Measurements from ENCODE around the gene HIBCH.

Gene HIBCH

GRCh38 chr2:190199109-190199508 lies 120.5 kb downstream of the HIBCH start:
- DNase-seq (ENCODE audit: insufficient read length, low spot score): no peak
- no peak for FAIRE-seq

GRCh38 chr2:190197143-190197720 lies 122.4 kb downstream of the HIBCH start:
- DNase-seq (ENCODE audit: insufficient read length, low spot score) (no peak), FAIRE-seq (no peak)

- no peak for FAIRE-seq
- no peak for DNase-seq (ENCODE audit: insufficient read length, low spot score)
Measured at GRCh38 chr2:190190507-190191162, 129.0 kb downstream of the HIBCH start.

DNA sequence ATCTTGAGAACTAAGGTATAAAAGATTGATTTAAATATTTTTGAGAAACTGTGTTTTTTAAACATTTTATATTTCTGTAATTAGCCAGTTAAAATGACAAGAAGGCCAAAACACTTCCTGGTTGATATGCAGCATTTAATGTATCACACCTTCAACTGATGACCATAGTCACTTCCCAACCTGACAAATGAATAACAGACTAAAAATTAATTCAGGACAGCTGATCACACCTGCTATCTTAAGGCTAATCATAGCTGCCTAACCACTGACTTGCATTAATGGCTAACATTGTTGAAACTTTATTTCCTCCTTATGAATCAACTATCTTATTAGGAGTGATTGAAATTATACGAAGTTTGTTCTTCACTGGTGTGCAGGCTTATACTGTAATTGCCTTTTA lies 131.3 kb downstream of the HIBCH start:
- peak; percentile 33 for FAIRE-seq
- no peak for DNase-seq (ENCODE audit: insufficient read length, low spot score)

- no peak for FAIRE-seq
- no peak for DNase-seq (ENCODE audit: insufficient read length, low spot score)
Measured at GRCh38 chr2:190186238-190186637, 133.4 kb downstream of the HIBCH start.

- DNase-seq (ENCODE audit: insufficient read length, low spot score): no peak
- no peak for FAIRE-seq
Measured at GRCh38 chr2:190185380-190185779, 134.2 kb downstream of the HIBCH start.

- DNase-seq (ENCODE audit: insufficient read length, low spot score): no peak
- no peak for FAIRE-seq
Measured at GRCh38 chr2:190184460-190184859, 135.2 kb downstream of the HIBCH start.

DNA sequence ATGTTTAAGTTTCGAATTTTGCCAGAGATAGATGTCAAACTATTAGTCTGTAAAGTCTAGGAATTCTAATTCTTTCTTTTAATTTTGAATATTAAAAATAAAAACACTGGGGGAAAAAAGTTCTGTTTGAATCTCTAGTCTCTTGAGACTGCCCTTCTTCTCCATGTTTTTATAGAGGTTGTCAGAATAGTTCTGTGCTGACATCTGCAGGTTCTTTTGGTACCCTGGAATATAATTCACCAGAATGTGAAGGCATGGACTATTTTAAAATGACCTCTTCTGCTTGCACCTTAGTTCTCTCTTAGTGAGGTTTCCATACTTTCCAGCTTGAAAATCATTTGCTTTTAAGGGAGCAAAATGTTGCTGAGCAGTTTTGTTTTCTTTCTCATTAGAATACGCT lies 136.1 kb downstream of the HIBCH start:
- FAIRE-seq (no peak), DNase-seq (ENCODE audit: insufficient read length, low spot score) (no peak)

- DNase-seq (ENCODE audit: insufficient read length, low spot score) (no peak), FAIRE-seq (peak; percentile 89)
Measured at GRCh38 chr2:190182071-190182524, 137.5 kb downstream of the HIBCH start.

DNA sequence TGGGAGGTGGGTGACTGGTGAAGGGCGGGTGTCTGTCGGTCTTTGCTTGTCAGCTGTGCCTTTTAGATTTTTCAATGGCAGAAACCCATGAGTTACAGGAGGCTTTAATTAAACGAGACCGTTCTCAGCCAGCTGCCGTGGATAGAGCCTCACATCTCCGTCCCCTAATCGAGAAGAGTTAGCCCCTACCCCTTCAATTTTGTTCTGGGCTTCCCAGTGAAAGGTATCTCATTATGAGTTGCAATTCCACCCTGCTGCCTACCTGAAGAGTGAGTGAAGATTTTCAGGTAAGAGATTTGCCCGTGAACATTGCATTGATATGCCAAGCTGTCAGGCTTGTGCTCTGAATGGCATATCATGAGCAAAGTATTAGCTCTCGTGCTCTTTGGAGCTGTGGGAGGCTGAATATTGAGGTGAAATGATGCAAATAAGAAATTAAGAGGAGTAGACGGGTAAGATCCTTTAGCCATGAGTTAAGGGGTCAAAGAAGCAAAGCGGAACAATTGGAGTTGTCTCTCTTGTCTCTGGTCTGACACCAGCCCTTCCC lies 138.4 kb downstream of the HIBCH start:
- FAIRE-seq: no peak
- no peak for DNase-seq (ENCODE audit: insufficient read length, low spot score)

- DNase-seq (ENCODE audit: insufficient read length, low spot score) (peak; percentile 68), FAIRE-seq (no peak)
Measured at GRCh38 chr2:190180313-190181122, 139.1 kb downstream of the HIBCH start.

DNA sequence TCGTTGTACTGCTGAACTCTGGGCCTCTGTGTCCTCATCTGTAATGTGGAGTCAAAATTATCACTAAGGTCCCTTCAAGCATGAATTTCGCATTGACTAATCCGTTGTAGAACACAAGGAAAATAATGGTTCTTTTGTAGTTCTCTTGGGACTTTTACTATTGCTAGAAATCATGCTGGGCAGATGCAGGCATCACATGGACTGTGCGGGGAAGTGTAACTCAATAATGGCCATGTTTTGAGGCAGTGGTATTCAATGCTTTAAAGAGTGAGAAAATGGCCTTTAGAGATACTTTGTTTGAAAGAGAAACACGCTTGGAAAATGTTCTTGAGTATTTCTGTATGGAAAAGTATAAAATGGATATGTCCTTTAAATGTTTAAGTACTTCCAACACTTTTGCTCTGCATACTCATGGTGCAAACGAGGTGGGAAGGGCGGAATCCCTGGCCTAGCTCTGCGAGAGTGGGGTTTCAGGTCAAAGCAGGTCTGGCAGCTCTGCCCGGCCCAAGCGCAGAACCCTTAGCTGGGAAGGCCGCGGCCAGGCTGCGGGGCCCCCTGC lies 139.8 kb downstream of the HIBCH start:
- FAIRE-seq (peak; percentile 92), DNase-seq (ENCODE audit: insufficient read length, low spot score) (no peak)

GRCh38 chr2:190178066-190178722 lies 141.4 kb downstream of the HIBCH start:
- DNase-seq (ENCODE audit: insufficient read length, low spot score) (no peak), FAIRE-seq (no peak)

- no peak for DNase-seq (ENCODE audit: insufficient read length, low spot score)
Measured at GRCh38 chr2:190177249-190178040, 142.2 kb downstream of the HIBCH start.

GRCh38 chr2:190173392-190173791 lies 146.2 kb downstream of the HIBCH start:
- no peak for DNase-seq (ENCODE audit: insufficient read length, low spot score)
- no peak for FAIRE-seq

More at GRCh38 chr2:190177249-190178040, 142.2 kb downstream of the HIBCH start:
- FAIRE-seq: no peak

DNA sequence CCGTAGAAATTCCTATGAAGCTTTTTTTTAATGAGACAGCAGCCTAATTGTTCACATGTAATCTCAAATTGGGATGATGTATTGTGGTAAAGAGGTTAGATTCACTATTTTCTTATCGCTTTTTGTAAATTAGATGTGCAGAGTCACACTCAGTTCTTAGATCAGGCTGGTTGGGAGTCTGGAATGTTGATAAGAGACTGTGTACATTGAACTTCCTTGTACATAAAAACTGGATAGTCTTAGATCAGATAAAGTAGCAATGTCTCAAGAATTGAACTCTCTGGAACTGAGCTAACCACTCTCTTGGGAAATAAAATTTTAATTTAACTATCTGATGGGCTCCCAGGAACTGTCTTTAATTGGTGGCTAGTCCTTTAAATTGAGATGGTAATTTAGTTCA lies 149.0 kb downstream of the HIBCH start:
- DNase-seq (ENCODE audit: insufficient read length, low spot score) (no peak), FAIRE-seq (no peak)

GRCh38 chr2:190169221-190170072 lies 150.2 kb downstream of the HIBCH start:
- FAIRE-seq (no peak), DNase-seq (ENCODE audit: insufficient read length, low spot score) (no peak)

DNA sequence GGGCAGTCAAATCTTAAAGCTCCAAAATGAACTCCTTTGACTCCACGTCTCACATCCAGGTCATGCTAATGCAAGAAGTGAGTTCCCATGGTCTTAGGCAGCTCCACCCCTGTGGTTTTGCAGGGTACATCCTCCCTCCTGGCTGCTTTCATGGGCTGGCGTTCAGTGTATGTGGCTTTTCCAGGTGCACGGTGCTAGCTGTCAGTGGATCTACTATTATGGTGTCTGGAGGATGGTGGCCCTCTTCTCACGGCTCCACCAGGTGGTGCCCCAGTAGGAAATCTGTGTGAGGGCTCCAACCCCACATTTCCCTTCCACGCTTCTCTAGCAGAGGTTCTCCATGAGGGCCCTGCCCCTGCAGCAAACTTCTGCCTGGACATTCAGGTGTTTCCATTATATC lies 151.9 kb downstream of the HIBCH start:
- no peak for FAIRE-seq
- no peak for DNase-seq (ENCODE audit: insufficient read length, low spot score)

DNA sequence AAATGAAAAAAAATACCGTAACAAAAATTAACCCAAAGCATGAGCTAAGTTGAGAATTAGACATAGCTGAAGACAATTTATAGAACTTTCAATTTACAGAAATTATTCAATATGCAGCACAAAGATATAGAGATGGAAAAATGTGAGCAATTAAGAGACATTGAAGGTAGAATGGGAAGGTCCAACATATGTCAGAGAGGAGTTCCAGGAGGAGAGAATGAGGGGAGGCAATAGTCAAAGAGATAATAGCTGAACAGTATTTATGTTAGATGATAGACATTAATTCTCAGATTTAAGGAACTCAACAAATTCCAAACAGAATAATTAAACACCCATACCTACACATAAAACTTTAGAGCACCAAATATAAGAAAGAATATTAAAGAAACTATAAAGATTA lies 154.1 kb downstream of the HIBCH start:
- no peak for FAIRE-seq
- no peak for DNase-seq (ENCODE audit: insufficient read length, low spot score)
